ENCODE results near the gene POU2AF1. TPM values are rescaled to one million over a fixed set of nuclear protein-coding genes. Genes with fewer than 3 reads are reported as not detected.

POU2AF1 gene
- total and polyA plus RNA-seq, 8 donors, result 0.38 to 4.5 (median 0.98) TPM

DNA sequence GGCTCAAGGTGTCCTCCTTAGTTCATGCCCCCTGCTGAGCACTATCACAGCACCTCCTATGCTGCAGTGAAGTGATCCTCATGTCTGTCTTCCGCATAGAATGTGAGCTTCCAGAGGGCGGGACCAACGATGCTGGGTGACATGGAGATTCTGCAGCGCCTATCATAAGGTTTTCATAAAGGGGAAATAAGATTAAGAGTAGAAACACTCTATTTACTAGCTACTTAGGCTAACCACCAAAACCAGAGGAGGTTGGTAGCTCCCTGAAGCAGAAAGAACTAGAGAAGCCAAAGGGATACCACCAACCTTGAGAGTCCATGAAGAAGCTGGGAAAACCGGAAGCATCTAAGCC, 39.3 kb upstream of the POU2AF1 start:
- intact Hi-C loops (cut with DNase I), result no loop called here
- H3K4me1 ChIP-seq, result peaks cover 0 to 15% of the 10 kb centered on the region in 2 donors
- H3K27me3 ChIP-seq, result no peaks in the 10 kb centered on the region
- no peaks in the 10 kb centered on the region for H3K36me3 ChIP-seq
- no peak for DNase-seq
- H3K27ac ChIP-seq, result no peak overlapping the region
- TF ChIP-seq, protein P1, sequence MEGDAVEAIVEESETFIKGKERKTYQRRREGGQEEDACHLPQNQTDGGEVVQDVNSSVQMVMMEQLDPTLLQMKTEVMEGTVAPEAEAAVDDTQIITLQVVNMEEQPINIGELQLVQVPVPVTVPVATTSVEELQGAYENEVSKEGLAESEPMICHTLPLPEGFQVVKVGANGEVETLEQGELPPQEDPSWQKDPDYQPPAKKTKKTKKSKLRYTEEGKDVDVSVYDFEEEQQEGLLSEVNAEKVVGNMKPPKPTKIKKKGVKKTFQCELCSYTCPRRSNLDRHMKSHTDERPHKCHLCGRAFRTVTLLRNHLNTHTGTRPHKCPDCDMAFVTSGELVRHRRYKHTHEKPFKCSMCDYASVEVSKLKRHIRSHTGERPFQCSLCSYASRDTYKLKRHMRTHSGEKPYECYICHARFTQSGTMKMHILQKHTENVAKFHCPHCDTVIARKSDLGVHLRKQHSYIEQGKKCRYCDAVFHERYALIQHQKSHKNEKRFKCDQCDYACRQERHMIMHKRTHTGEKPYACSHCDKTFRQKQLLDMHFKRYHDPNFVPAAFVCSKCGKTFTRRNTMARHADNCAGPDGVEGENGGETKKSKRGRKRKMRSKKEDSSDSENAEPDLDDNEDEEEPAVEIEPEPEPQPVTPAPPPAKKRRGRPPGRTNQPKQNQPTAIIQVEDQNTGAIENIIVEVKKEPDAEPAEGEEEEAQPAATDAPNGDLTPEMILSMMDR (IDR thresholded peaks at IDR 0.05), result no peak
- no peak overlapping the region for H3K4me3 ChIP-seq
- no peaks in the 10 kb centered on the region for H3K9me3 ChIP-seq
- ATAC-seq, result no peak

DNA sequence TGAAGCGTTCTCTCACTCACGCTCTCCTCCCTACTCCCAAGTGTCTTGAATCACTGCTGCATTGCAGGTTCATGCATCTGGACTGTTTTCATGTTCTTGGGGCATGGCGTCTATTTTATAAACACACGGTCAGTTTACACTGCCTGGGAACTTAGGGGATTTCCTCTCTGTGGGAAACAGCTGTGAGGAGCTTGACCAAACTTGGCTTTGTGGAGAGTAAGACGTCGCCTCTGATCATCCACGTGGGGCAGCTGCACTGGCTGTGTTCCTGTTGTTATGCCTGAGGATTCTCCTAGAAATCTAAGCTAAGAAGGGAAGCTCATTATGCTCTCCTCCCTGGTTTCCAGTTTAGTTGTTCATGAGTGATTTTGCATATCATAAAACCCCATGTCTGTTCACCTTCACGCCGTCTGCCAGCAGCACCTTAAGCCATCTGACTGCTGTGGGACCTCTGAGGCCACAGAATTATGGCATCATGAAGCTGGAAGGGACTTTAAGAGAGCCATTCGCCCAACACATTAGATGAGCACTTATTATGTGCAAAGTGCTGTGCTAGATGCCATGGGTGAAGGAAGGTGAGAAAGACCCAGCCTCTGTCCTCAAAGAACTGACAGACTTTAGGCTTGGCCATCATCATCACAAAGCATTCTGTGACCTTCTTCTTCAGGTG, 38.8 kb upstream of the POU2AF1 start:
- Histone ChIP-seq H3K27me3 (no peaks in the 10 kb centered on the region), H3K9me3 (no peaks in the 10 kb centered on the region), H3K27ac (no peak overlapping the region), H3K4me1 (peaks cover 0 to 15% of the 10 kb centered on the region in 2 donors), H3K36me3 (no peaks in the 10 kb centered on the region), H3K4me3 (no peak overlapping the region)
- ATAC-seq, result peak; percentile 69
- intact Hi-C loops (cut with DNase I), result no loop called here
- TF ChIP-seq, protein P1 (IDR thresholded peaks at IDR 0.05), result no peak
- peak in 3 of 4 donors; percentile 48 to 90 (median 73) for DNase-seq

DNA sequence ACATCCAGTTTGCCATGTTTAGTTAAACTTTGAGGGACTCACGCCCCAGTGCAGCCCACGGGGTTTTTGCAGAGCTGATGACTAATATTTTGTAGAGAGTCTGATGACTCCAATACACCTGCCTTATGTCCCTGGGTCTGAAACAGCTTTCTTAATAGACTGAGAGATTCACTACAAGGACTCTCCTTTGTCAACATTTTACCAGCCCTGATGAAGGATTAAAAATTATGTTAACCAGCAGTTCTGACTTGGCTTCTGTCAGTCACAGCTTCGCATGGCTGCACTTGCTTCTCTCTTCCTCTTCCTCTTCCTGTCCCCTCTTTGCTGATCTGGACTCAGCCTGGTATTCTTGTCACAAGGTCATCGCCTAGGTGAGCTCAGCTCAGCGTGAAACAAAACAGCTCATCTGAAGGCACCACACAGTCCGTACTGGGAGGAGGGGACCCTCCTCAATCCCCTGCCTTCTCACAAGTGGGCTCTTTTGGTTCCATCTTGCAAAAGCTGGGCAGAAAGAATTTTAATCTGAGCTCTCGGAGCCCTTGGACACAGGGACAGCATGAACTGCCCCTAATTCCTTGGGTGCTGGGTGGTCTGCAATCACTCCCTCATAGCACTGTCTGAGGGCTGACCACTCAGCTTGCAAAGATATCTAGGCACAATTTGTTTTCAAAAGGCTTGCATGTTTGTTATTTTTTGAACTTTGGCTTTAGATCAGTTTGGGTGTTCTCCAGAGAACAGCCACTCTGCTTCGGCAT, 38.1 kb upstream of the POU2AF1 start:
- TF ChIP-seq, protein P1 (IDR thresholded peaks at IDR 0.05), result no peak
- intact Hi-C loops (cut with DNase I), result no loop called here
- DNase-seq, result no peak
- ATAC-seq, result peak; percentile 8
- H3K4me1 ChIP-seq, result peaks cover 0 to 15% of the 10 kb centered on the region in 2 donors
- no peak overlapping the region for H3K27ac ChIP-seq
- no peak overlapping the region for H3K4me3 ChIP-seq
- no peaks in the 10 kb centered on the region for H3K27me3 ChIP-seq
- H3K9me3 ChIP-seq, result no peaks in the 10 kb centered on the region
- no peaks in the 10 kb centered on the region for H3K36me3 ChIP-seq

GRCh38 chr11:111416231-111416960, 37.3 kb upstream of the POU2AF1 start:
- intact Hi-C loops (cut with DNase I), result no loop called here
- Histone ChIP-seq H3K36me3 (no peaks in the 10 kb centered on the region), H3K9me3 (no peaks in the 10 kb centered on the region), H3K4me1 (peaks cover 0 to 15% of the 10 kb centered on the region in 2 donors), H3K4me3 (no peak overlapping the region), H3K27me3 (no peaks in the 10 kb centered on the region), H3K27ac (no peak overlapping the region)
- no peak for ATAC-seq
- TF ChIP-seq, protein P1 (IDR thresholded peaks at IDR 0.05), result no peak
- DNase-seq, result no peak

DNA sequence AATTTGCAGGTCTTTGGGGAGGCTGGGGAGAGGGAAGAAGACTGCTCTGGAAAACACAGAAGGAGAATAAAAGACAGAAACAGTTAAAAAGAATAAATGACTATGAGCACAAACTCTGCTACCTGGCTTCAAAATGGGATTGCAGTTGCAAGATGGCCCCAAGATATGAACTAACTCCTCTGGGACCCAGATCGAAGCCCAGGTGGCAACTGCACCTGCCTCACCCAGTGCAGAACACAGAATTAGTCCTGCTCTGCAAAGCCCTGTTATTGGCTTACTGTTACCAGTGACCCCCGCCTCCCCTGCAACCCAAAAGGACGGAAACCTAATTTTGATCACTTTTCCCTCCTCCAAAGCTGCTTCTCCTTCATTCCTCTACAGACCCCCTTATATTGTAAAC, 35.9 kb upstream of the POU2AF1 start:
- Histone ChIP-seq H3K4me3 (no peak overlapping the region), H3K9me3 (no peaks in the 10 kb centered on the region), H3K27ac (no peak overlapping the region), H3K4me1 (peaks cover 0 to 15% of the 10 kb centered on the region in 2 donors), H3K27me3 (no peaks in the 10 kb centered on the region), H3K36me3 (no peaks in the 10 kb centered on the region)
- intact Hi-C loops (cut with DNase I), result no loop called here
- TF ChIP-seq, protein P1 (IDR thresholded peaks at IDR 0.05), result no peak
- DNase-seq, result no peak
- ATAC-seq, result no peak

Data from left lung (tissue), 10 donors.